Stimulated activated CD8-positive, alpha-beta memory T cell treated with anti-CD3 and anti-CD28 coated beads, Interleukin-12 subunit alpha, Interleukin-12 subunit beta, amount 100 ng/mL, for 4 hours (primary cell): ENCODE results near the gene PARP8.

Experiments
- DNase-seq: peaks from one replicate; pipeline ENCODE4 v3.0.0-alpha.2; 2020; ENCODE audit warnings: low read depth

The PARP8 gene

DNA sequence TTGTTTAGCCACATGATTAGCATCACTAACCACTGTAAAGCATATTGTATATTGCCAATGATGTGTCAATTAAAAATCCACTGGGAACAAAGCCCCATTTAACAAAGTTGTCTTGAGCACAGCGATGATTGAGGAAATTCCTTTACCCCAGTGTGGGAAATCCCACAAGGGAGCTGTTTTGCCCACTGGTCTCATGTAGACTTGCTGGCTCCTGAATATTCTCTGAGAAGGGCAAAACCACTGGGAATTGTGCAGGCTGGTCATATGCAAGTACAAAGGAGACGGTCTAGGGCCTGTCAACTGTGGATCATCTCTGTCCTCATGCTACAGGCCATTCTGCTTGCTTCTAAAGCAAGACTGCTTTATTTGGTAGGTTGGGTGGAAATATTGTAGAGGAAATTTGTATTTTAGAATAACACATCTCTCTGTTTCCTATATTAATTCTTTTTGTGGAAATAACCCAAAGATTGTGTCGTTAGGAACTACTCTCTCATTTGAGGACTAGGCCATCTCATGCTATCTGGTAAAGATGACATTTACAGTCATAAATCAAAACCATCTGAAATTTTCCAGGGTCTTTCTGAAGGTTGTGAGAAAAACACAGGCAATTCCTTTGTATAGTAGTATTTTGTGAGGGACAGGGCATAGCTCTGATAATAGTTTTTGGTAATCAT lies 60.2 kb downstream of the PARP8 start:
- DNase-seq: no peak

DNA sequence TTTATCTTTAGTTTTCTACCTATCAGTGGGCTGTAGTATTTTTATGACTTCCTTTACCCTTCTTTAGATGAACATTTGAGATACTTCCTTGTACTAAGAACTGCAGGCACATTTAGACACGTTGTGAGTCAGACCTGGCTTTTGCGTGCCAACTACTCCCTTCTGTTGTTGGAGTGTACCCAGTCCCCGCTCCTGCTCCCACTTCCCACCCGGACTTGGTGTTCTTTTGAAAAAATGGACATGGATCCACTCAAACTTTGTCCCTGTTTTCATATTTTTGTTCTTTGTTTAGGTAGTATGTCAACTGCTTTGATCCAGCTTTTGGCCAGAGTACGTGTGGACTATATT lies 60.7 kb downstream of the PARP8 start:
- no peak for DNase-seq

DNA sequence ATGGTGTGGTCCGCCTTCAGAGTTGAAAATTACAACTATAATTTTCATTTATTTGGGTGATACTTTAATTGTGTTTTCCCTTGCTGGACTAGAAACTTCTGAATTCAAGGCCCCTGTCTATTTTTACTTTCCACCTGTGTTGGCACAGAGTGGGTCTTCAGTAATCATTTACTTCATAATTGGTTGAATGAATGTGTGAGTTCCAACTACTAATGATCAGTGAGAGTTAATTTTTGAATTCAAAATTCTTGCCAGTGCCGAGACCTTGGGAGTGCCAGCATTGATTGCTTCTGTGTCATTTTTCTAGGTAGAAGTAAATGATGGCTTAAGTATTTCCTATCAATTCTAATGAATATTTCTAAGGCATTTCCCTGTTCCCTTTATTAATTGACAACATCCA lies 61.4 kb downstream of the PARP8 start:
- no peak for DNase-seq

- DNase-seq: no peak
Observed at GRCh38 chr5:50730336-50730735, 63.9 kb downstream of the PARP8 start.

DNA sequence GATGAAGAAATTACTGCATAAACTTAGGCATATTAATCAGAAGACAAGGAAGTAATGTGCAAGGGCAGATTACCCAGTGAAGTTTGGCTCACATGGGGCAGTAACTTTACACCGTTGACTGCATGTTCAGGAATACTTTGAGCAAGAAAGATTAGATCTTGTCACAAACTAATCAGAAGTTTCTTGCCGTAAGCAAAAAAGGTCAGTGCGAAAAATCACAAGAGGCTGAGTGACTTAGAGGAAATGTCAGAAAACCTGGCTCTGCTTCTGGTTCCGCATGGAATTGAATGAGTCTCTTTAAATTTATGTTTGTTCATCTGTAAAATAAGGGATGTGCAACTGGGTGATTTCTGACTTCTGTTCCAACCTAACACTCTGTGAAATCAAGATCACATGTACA lies 64.4 kb downstream of the PARP8 start:
- DNase-seq: no peak

GRCh38 chr5:50733741-50734140 lies 67.3 kb downstream of the PARP8 start:
- no peak for DNase-seq

- no peak for DNase-seq
Observed at GRCh38 chr5:50738864-50739263, 72.4 kb downstream of the PARP8 start.

DNA sequence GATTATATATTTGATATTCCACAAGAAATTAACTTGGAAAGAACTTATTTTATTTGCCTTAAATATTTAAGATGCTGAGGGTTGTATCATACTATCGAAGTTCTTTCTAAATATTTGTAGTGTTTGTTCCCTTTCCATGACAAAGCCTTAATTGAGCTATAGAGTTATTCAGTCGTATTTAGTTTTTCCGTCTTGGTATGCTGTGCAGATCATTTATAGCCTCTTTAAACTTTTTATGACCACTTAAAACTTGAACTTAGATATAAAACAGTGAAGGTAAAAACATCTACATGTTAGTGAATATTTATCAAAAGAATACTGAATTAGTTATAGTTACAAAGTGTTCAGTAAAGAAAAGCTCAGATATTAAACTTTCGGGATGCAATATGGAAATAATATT lies 74.4 kb downstream of the PARP8 start:
- DNase-seq: no peak

DNA sequence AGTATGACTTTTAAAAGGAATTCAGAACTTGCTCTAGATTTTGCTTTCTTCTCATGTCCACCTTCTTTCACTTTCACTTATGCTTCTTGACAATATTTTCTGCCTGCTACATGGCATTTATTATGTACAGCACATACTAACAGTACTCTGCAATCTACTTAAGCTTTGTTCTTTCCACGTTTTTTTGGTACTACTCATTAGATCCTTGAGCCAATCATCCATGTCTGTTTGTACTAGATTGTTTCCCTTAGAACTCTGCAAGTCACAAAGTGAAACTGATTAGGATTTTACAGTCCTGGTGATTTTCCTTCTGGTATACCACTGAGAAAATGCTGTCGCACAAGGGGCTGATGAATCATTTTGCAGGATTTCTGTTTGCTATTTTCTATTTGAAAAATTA lies 78.3 kb downstream of the PARP8 start:
- no peak for DNase-seq

- DNase-seq: no peak
Observed at GRCh38 chr5:50745221-50745910, 78.9 kb downstream of the PARP8 start.

GRCh38 chr5:50749181-50749580 lies 82.7 kb downstream of the PARP8 start:
- no peak for DNase-seq

DNA sequence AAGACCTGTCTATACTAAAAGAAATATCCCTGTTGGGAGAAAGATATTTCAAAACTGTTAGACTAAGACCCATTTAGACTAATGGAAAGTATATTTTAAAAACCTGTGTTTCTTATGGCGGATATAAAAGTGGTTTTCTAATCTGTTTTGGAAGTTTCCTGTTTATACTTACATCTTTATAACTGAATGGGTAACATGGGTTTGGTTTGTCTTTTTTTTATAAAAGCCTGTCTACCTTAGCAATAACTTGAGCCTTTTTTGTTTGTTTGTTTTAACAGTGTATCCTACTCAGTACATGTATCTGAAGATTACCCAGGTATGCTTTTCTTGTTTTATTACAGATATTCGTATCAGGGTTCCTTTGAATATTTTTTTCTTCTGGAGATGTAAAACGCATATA lies 83.4 kb downstream of the PARP8 start:
- no peak for DNase-seq

GRCh38 chr5:50751064-50751657 lies 84.7 kb downstream of the PARP8 start:
- no peak for DNase-seq

DNA sequence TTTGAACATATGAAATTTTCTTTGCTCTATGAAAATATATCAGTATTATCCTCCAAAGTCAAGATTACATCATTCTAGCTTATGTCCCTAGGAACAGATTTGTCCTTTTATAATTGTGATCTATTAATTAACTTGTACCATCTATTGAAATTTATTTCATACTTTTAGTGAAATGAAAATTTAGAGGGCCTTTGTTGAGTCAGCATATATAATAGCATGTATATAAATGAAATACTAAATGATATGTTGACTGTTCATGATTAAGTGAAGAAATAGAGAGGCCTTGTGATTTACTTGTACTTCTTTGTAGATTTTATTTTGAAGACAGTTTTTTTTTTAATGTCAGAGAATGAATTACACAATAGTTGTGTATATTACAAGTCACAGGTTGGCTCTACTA lies 86.4 kb downstream of the PARP8 start:
- no peak for DNase-seq

GRCh38 chr5:50759526-50760270 lies 93.3 kb downstream of the PARP8 start:
- DNase-seq: no peak

DNA sequence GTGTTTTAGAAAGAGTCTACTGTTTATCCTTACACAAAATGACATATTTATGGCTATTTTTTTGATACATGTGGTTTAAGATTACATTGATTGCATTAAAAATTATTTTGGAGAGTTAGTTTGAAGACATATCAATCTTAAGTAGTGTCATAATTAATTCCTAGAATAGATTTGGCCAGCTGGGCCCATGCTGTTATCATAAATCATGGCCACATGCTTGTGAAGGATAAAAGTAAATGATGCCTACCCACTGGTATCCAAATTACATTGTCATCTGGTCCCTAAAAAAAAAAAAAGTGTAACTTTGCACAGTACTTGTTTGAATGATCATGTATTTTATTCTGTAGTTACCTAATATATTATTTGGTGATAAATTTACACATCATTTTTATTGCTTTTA lies 96.9 kb downstream of the PARP8 start:
- DNase-seq: no peak

DNA sequence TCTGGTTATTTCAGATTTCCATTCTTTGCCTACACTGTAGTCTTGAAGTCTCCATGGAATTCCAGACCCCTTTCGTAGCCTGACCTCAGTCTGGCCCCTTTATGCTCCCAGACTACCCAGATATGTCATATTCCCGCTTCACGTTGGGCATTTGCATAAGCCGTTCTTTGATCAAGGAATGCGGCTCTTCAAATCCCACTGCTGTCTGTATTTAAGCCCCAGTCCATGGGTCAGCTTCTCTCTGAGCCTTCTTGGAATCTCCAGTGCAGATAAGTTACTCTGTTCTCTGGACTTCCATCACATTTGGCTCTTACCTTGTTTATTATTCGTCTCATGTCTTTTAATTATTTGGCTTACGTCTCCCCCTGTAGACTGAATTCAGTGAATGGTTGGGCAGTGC lies 97.4 kb downstream of the PARP8 start:
- DNase-seq: no peak

- no peak for DNase-seq
Observed at GRCh38 chr5:50766042-50766441, 99.6 kb downstream of the PARP8 start.

GRCh38 chr5:50766462-50766861 lies 100.0 kb downstream of the PARP8 start:
- no peak for DNase-seq

- DNase-seq: no peak
Observed at GRCh38 chr5:50766967-50767366, 100.5 kb downstream of the PARP8 start.

DNA sequence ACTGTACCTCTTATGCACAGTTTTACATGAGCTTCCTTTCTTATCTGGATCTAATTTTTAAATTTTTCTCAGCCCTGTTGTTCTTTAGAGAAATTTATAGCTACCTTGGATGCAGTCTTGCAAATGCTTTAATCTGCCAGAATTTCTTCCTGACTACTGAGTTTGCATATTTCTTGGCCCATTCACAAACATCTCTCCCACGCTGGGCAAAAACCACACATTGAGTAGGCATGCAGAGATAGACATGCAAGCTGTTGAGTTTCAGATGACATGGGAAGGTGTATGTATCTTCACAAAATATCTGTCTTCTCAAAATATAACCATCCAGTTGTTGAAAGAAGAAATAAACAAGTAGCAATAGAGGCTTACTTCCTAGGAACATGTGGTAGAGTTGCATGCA lies 101.2 kb downstream of the PARP8 start:
- DNase-seq: no peak

- no peak for DNase-seq
Observed at GRCh38 chr5:50768634-50769033, 102.2 kb downstream of the PARP8 start.

DNA sequence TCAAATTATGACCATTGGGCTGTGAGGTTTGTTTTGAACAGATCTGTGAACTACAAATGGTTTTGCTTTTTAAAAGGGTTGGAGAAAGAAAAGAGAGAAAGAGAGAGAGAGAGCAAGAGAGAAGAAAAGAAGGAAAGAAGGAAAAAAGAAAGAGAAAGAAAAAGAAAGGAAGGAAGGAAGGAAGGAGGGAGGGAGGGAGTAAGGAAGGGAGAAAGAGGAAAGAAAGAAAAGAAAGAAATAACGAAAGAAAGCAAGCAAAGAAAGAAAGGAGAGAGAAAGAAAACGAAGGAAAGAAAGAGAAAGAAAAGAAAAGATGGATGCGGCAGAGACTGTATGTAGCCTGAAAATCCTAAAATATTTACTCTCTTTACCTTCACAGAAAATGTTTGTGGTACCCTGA lies 104.0 kb downstream of the PARP8 start:
- no peak for DNase-seq
